Activated CD4-positive, CD25-positive, alpha-beta regulatory T cell treated with anti-CD3 and anti-CD28 coated beads, Interleukin-2, amount 50 U/mL, for 72 hours (primary cell): ENCODE measurements around the gene FOXS1.
A peak's percentile ranks its signal among the peaks of the same experiment; 100 is the strongest.
"Not testable (repeated sequence)": the region's sequence is repeated elsewhere in the genome, so short reads cannot be mapped to it uniquely, and the experiment has no call there.

Experiments used
- DNase-seq: peaks from one replicate; pipeline ENCODE4 v3.0.0; 2021

FOXS1 gene

GRCh38 chr20:31838646-31839292, 6.6 kb downstream of the FOXS1 start:
- DNase-seq, result no peak

- no peak for DNase-seq
These were observed 7.5 kb downstream of the FOXS1 start for GRCh38 chr20:31837896-31838397.

- DNase-seq, result no peak
These were observed 8.4 kb downstream of the FOXS1 start for GRCh38 chr20:31836853-31837608.

- peak; percentile 54 for DNase-seq
These were observed 9.2 kb downstream of the FOXS1 start for GRCh38 chr20:31835977-31836852.

- DNase-seq, result no peak
These were observed 9.8 kb downstream of the FOXS1 start for GRCh38 chr20:31835554-31835953.

- no peak for DNase-seq
These were observed 11.4 kb downstream of the FOXS1 start for GRCh38 chr20:31833931-31834521.

- peak; percentile 78 for DNase-seq
These were observed 12.1 kb downstream of the FOXS1 start for GRCh38 chr20:31833130-31833930.

GRCh38 chr20:31831771-31832306, 13.6 kb downstream of the FOXS1 start:
- no peak for DNase-seq

- no peak for DNase-seq
These were observed 14.2 kb downstream of the FOXS1 start for GRCh38 chr20:31831211-31831610.

- DNase-seq, result no peak
These were observed 14.9 kb downstream of the FOXS1 start for GRCh38 chr20:31830406-31830981.

- DNase-seq, result no peak
These were observed 15.7 kb downstream of the FOXS1 start for GRCh38 chr20:31829731-31830130.

- DNase-seq, result not testable (repeated sequence)
These were observed 17.4 kb downstream of the FOXS1 start for GRCh38 chr20:31828016-31828415.

GRCh38 chr20:31827059-31827458, 18.3 kb downstream of the FOXS1 start:
- DNase-seq, result no peak

- no peak for DNase-seq
These were observed 19.3 kb downstream of the FOXS1 start for GRCh38 chr20:31826074-31826473.

GRCh38 chr20:31824554-31825313, 20.7 kb downstream of the FOXS1 start:
- no peak for DNase-seq

- no peak for DNase-seq
These were observed 21.3 kb downstream of the FOXS1 start for GRCh38 chr20:31824125-31824485.

- DNase-seq, result no peak
These were observed 21.9 kb downstream of the FOXS1 start for GRCh38 chr20:31823360-31824124.

- peak; percentile 82 for DNase-seq
These were observed 22.7 kb downstream of the FOXS1 start for GRCh38 chr20:31822421-31823330.

GRCh38 chr20:31821427-31821826, 24.0 kb downstream of the FOXS1 start:
- no peak for DNase-seq
